IgD-negative memory B cell (primary cell): ENCODE results near the gene GFRA4. TPM values are rescaled to one million over a fixed set of nuclear protein-coding genes. Genes with fewer than 3 reads are reported as not detected.
A peak's percentile ranks its signal among the peaks of the same experiment; 100 is the strongest.
"Not testable (repeated sequence)": the region's sequence is repeated elsewhere in the genome, so short reads cannot be mapped to it uniquely, and the experiment has no call there.

ENCODE experiments used
- H3K27ac Mint-ChIP-seq, 3 donors: one replicate each; pipeline ENCODE4 v1.8.0; 2020 to 2022; ENCODE audit warnings: mild to moderate bottlenecking in 3 of 3, mixed read lengths in 3 of 3, moderate library complexity in 1 of 3
- H3K27me3 Mint-ChIP-seq: one replicate; pipeline ENCODE4 v1.8.0; 2021; ENCODE audit warnings: mixed read lengths
- H3K36me3 Mint-ChIP-seq: one replicate; pipeline ENCODE4 v1.8.0; 2020; ENCODE audit warnings: mild to moderate bottlenecking, mixed read lengths
- H3K4me1 Mint-ChIP-seq, 3 donors: one replicate each; pipeline ENCODE4 v1.8.0; 2020 to 2022; ENCODE audit warnings: mixed read lengths in 3 of 3, mild to moderate bottlenecking in 1 of 3
- H3K4me3 Mint-ChIP-seq, 4 donors: one replicate each; pipeline ENCODE4 v1.8.0; 2020 to 2022; ENCODE audit warnings: mild to moderate bottlenecking in 4 of 4, mixed read lengths in 4 of 4, moderate library complexity in 3 of 4
- H3K9me3 Mint-ChIP-seq, 3 donors: one replicate each; pipeline ENCODE4 v1.8.0; 2020 to 2021; ENCODE audit warnings: mixed read lengths in 3 of 3, mild to moderate bottlenecking in 1 of 3
- polyA plus RNA-seq: library from polyadenylated mRNA; unstranded; fragments of 300-500 nt; fragmentation: Illumina TruSeq; gene quantifications from one replicate; pipeline ENCODE4 v1.2.3, GENCODE V29; 2021

The GFRA4 gene
- polyA plus RNA-seq, 1 donor from 2014 or later = not detected

- Mint-ChIP-seq H3K4me1 (no peaks in the 10 kb centered on the region), H3K27ac (no peak overlapping the region), H3K9me3 (no peaks in the 10 kb centered on the region), H3K4me3 (no peak overlapping the region), H3K36me3 (peaks cover 6% of the 10 kb centered on the region), H3K27me3 (no peaks in the 10 kb centered on the region)
Observed at GRCh38 chr20:3632311-3633004, 30.7 kb downstream of the GFRA4 start.

GRCh38 chr20:3631534-3631933 lies 31.7 kb downstream of the GFRA4 start:
- H3K4me3 Mint-ChIP-seq = no peak overlapping the region
- H3K27me3 Mint-ChIP-seq = no peaks in the 10 kb centered on the region
- peaks cover 6% of the 10 kb centered on the region for H3K36me3 Mint-ChIP-seq
- H3K27ac Mint-ChIP-seq = no peak overlapping the region
- H3K9me3 Mint-ChIP-seq = no peaks in the 10 kb centered on the region
- H3K4me1 Mint-ChIP-seq = no peaks in the 10 kb centered on the region

- no peaks in the 10 kb centered on the region for H3K27me3 Mint-ChIP-seq
- peaks cover 0 to 2% (median 0%) of the 10 kb centered on the region in 3 donors for H3K4me1 Mint-ChIP-seq
- no peak overlapping the region for H3K4me3 Mint-ChIP-seq
- peaks cover 7% of the 10 kb centered on the region for H3K36me3 Mint-ChIP-seq
- H3K27ac Mint-ChIP-seq = no peak overlapping the region
- no peaks in the 10 kb centered on the region for H3K9me3 Mint-ChIP-seq
Observed at GRCh38 chr20:3630429-3630828, 32.8 kb downstream of the GFRA4 start.

GRCh38 chr20:3629893-3630292 lies 33.3 kb downstream of the GFRA4 start:
- H3K36me3 Mint-ChIP-seq = peaks cover 7% of the 10 kb centered on the region
- no peak overlapping the region for H3K27ac Mint-ChIP-seq
- no peaks in the 10 kb centered on the region for H3K9me3 Mint-ChIP-seq
- no peaks in the 10 kb centered on the region for H3K27me3 Mint-ChIP-seq
- H3K4me3 Mint-ChIP-seq = no peak overlapping the region
- H3K4me1 Mint-ChIP-seq = peaks cover 0 to 2% (median 0%) of the 10 kb centered on the region in 3 donors

- H3K4me1 Mint-ChIP-seq = peaks cover 0 to 2% (median 0%) of the 10 kb centered on the region in 3 donors
- no peaks in the 10 kb centered on the region for H3K9me3 Mint-ChIP-seq
- peak overlapping the region in 1 of 3 donors; percentile 59 for H3K27ac Mint-ChIP-seq
- no peaks in the 10 kb centered on the region for H3K27me3 Mint-ChIP-seq
- H3K4me3 Mint-ChIP-seq = no peak overlapping the region
- H3K36me3 Mint-ChIP-seq = peaks cover 7% of the 10 kb centered on the region
Observed at GRCh38 chr20:3628502-3629314, 34.5 kb downstream of the GFRA4 start.

- Mint-ChIP-seq H3K27me3 (no peaks in the 10 kb centered on the region), H3K4me3 (no peak overlapping the region), H3K36me3 (peaks cover 7% of the 10 kb centered on the region), H3K9me3 (no peaks in the 10 kb centered on the region), H3K27ac (no peak overlapping the region), H3K4me1 (peaks cover 0 to 2% (median 0%) of the 10 kb centered on the region in 3 donors)
Observed at GRCh38 chr20:3627476-3627875, 35.7 kb downstream of the GFRA4 start.

- Mint-ChIP-seq H3K36me3 (peaks cover 5% of the 10 kb centered on the region), H3K9me3 (no peaks in the 10 kb centered on the region), H3K4me1 (peaks cover 0 to 2% (median 0%) of the 10 kb centered on the region in 3 donors), H3K4me3 (no peak overlapping the region), H3K27me3 (no peaks in the 10 kb centered on the region), H3K27ac (no peak overlapping the region)
Observed at GRCh38 chr20:3622406-3622805, 40.8 kb downstream of the GFRA4 start.

- Mint-ChIP-seq H3K27me3 (no peaks in the 10 kb centered on the region), H3K27ac (no peak overlapping the region), H3K4me3 (no peak overlapping the region), H3K4me1 (no peaks in the 10 kb centered on the region), H3K36me3 (peaks cover 7% of the 10 kb centered on the region), H3K9me3 (no peaks in the 10 kb centered on the region)
Observed at GRCh38 chr20:3621111-3621510, 42.1 kb downstream of the GFRA4 start.

- Mint-ChIP-seq H3K4me1 (peaks cover 0 to 2% (median 0%) of the 10 kb centered on the region in 3 donors), H3K4me3 (no peak overlapping the region), H3K36me3 (peaks cover 13% of the 10 kb centered on the region), H3K9me3 (no peaks in the 10 kb centered on the region), H3K27ac (no peak overlapping the region), H3K27me3 (no peaks in the 10 kb centered on the region)
Observed at GRCh38 chr20:3616250-3616649, 46.9 kb downstream of the GFRA4 start.

GRCh38 chr20:3615171-3615840 lies 47.9 kb downstream of the GFRA4 start:
- H3K27ac Mint-ChIP-seq, H3K4me3 Mint-ChIP-seq, H3K27me3 Mint-ChIP-seq, H3K9me3 Mint-ChIP-seq, H3K4me1 Mint-ChIP-seq: not testable (repeated sequence)
- peaks cover 12% of the 10 kb centered on the region for H3K36me3 Mint-ChIP-seq

GRCh38 chr20:3614466-3614865 lies 48.7 kb downstream of the GFRA4 start:
- H3K4me1 Mint-ChIP-seq = peaks cover 0 to 2% (median 0%) of the 10 kb centered on the region in 3 donors
- H3K4me3 Mint-ChIP-seq = no peak overlapping the region
- no peak overlapping the region for H3K27ac Mint-ChIP-seq
- no peaks in the 10 kb centered on the region for H3K27me3 Mint-ChIP-seq
- H3K36me3 Mint-ChIP-seq = peaks cover 12% of the 10 kb centered on the region
- H3K9me3 Mint-ChIP-seq = no peaks in the 10 kb centered on the region

- Mint-ChIP-seq H3K4me3 (no peak overlapping the region), H3K36me3 (peaks cover 12% of the 10 kb centered on the region), H3K27me3 (no peaks in the 10 kb centered on the region), H3K4me1 (peaks cover 0 to 2% (median 0%) of the 10 kb centered on the region in 3 donors), H3K9me3 (no peaks in the 10 kb centered on the region), H3K27ac (no peak overlapping the region)
Observed at GRCh38 chr20:3613821-3614440, 49.3 kb downstream of the GFRA4 start.

GRCh38 chr20:3612795-3613572 lies 50.2 kb downstream of the GFRA4 start:
- Mint-ChIP-seq H3K4me3 (no peak overlapping the region), H3K36me3 (peaks cover 15% of the 10 kb centered on the region), H3K9me3 (no peaks in the 10 kb centered on the region), H3K4me1 (peaks cover 0 to 2% (median 0%) of the 10 kb centered on the region in 3 donors), H3K27me3 (no peaks in the 10 kb centered on the region), H3K27ac (no peak overlapping the region)

GRCh38 chr20:3611901-3612300 lies 51.3 kb downstream of the GFRA4 start:
- Mint-ChIP-seq H3K4me1 (peaks cover 0 to 2% (median 0%) of the 10 kb centered on the region in 3 donors), H3K27me3 (no peaks in the 10 kb centered on the region), H3K4me3 (no peak overlapping the region), H3K9me3 (no peaks in the 10 kb centered on the region), H3K27ac (no peak overlapping the region), H3K36me3 (peaks cover 15% of the 10 kb centered on the region)
